ENCODE data around the gene HGFAC. TPM values are rescaled to one million over a fixed set of nuclear protein-coding genes. Genes with fewer than 3 reads are reported as not detected.

HGFAC gene
- total RNA-seq, 4 donors from 2014 or later = not detected

DNA sequence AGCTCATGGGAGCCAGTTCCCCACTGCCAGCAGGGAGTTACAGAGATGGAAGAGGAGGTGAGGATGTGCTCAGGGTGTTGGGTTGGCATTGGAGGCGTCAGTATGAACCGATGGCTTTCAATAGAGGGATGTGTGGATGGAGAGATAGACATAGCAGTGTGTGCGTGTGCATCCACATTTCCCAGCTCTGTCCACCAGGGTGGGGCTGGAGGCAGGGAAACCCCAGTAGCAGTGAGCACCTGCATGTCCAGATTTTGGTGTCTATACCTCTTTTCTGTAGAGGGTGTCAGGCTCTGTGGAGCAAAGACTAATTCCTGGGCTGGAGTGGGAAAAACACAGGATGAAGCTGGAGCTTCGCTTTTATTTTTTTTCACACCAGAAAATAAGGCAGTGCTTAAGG is 37.2 kb upstream of the HGFAC start:
- no peak overlapping the region for H3K4me3 ChIP-seq
- H3K36me3 ChIP-seq = peaks cover 6% of the 10 kb centered on the region
- WGBS = 97% methylated on average over 4 of the region's 4 CpGs
- H3K27ac ChIP-seq = no peak overlapping the region
- H3K4me1 ChIP-seq = peaks cover 19% of the 10 kb centered on the region
- no peaks in the 10 kb centered on the region for H3K27me3 ChIP-seq
- no peaks in the 10 kb centered on the region for H3K9me3 ChIP-seq
- no peak for TF ChIP-seq POLR2A (IDR thresholded peaks at IDR 0.05)
- no peak for TF ChIP-seq POLR2AphosphoS5 (IDR thresholded peaks at IDR 0.05)
- TF ChIP-seq EP300 (IDR thresholded peaks at IDR 0.05) = no peak
- TF ChIP-seq, protein P1, sequence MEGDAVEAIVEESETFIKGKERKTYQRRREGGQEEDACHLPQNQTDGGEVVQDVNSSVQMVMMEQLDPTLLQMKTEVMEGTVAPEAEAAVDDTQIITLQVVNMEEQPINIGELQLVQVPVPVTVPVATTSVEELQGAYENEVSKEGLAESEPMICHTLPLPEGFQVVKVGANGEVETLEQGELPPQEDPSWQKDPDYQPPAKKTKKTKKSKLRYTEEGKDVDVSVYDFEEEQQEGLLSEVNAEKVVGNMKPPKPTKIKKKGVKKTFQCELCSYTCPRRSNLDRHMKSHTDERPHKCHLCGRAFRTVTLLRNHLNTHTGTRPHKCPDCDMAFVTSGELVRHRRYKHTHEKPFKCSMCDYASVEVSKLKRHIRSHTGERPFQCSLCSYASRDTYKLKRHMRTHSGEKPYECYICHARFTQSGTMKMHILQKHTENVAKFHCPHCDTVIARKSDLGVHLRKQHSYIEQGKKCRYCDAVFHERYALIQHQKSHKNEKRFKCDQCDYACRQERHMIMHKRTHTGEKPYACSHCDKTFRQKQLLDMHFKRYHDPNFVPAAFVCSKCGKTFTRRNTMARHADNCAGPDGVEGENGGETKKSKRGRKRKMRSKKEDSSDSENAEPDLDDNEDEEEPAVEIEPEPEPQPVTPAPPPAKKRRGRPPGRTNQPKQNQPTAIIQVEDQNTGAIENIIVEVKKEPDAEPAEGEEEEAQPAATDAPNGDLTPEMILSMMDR (IDR thresholded peaks at IDR 0.05) = no peak
- DNase-seq (ENCODE audit: low spot score in 2 of 2) = peak in 1 of 2 donors; percentile 26

DNA sequence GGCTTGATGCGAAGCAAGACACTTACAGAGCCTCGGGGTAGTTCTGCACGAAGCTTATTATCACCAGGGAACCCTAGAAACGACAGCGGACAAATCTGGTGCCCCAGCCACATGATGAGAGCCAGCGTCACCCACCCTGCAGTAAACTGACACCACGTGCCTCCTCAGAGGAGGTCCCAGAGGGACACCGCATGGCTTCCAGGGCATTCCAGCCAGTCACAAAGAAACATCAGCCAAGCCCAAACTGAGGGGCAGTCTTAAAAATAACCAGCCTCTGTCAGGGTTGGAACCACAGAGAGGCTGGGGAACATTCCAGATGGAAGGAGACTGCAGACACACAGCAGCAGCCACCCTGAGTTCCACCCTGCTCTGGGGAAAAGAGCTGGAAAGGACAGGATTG is 36.6 kb upstream of the HGFAC start:
- H3K4me1 ChIP-seq = peaks cover 26% of the 10 kb centered on the region
- 76% methylated on average over 6 of the region's 8 CpGs for WGBS
- DNase-seq (ENCODE audit: low spot score in 2 of 2) = peak in 1 of 2 donors; percentile 44
- no peak overlapping the region for H3K4me3 ChIP-seq
- H3K9me3 ChIP-seq = no peaks in the 10 kb centered on the region
- no peak overlapping the region for H3K27ac ChIP-seq
- H3K27me3 ChIP-seq = no peaks in the 10 kb centered on the region
- H3K36me3 ChIP-seq = peaks cover 6% of the 10 kb centered on the region
- TF ChIP-seq POLR2A (IDR thresholded peaks at IDR 0.05) = no peak
- TF ChIP-seq POLR2AphosphoS5 (IDR thresholded peaks at IDR 0.05) = no peak
- TF ChIP-seq EP300 (IDR thresholded peaks at IDR 0.05) = no peak
- TF ChIP-seq, protein P1 (IDR thresholded peaks at IDR 0.05) = no peak

DNA sequence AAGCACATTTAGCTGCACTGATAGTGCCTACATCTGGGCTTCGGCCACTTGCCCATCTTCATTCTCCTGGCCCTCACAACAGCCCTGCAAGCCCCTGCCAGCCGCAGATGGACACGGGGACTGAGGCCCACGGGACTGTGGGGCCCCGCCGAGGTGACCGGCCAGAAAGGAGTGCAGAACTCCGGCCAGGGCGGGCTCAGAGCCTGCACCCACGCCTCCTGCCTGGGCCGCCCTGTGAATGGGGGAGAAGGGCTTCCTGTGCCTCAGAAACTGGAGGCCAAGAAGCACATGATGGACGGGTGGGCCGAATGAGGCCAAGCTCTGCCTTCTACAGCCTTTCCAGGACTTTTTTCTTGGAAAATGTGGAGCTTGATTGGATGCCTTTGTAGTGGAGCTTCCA is 35.7 kb upstream of the HGFAC start:
- Histone ChIP-seq H3K36me3 (peaks cover 6% of the 10 kb centered on the region), H3K4me3 (no peak overlapping the region), H3K27ac (no peak overlapping the region), H3K4me1 (peaks cover 30% of the 10 kb centered on the region), H3K9me3 (no peaks in the 10 kb centered on the region), H3K27me3 (no peaks in the 10 kb centered on the region)
- 97% methylated on average over 5 of the region's 13 CpGs for WGBS
- DNase-seq (ENCODE audit: low spot score in 2 of 2) = peak; percentile 44 to 65
- TF ChIP-seq POLR2A (IDR thresholded peaks at IDR 0.05) (no peak), EP300 (IDR thresholded peaks at IDR 0.05) (no peak), POLR2AphosphoS5 (IDR thresholded peaks at IDR 0.05) (no peak)
- TF ChIP-seq, protein P1 (IDR thresholded peaks at IDR 0.05) = no peak

DNA sequence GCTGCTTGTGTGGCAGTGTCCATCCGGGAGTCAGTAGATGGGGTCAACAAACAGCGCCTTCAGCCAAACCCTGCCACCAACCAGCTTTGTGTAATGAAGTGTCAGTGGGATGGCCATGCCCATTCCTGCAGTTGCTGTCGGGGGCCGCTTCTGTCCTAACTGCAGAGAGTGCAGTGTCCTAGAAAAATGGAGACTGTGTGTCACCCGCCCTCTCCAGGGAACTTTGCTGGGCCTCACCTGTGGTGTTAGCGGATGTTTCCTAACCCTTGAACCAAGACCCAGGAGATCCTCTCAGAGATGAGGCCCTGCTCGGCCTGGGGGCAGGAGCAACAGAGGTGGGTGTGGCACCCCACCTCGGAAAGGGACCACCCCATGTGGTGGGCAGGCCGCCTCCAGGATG is 35.3 kb upstream of the HGFAC start:
- 89% methylated on average over 8 of the region's 9 CpGs for WGBS
- peak; percentile 38 to 65 for DNase-seq (ENCODE audit: low spot score in 2 of 2)
- Histone ChIP-seq H3K4me3 (no peak overlapping the region), H3K36me3 (peaks cover 6% of the 10 kb centered on the region), H3K27me3 (no peaks in the 10 kb centered on the region), H3K9me3 (no peaks in the 10 kb centered on the region), H3K4me1 (peaks cover 30% of the 10 kb centered on the region), H3K27ac (no peak overlapping the region)
- TF ChIP-seq POLR2AphosphoS5 (IDR thresholded peaks at IDR 0.05) (no peak), EP300 (IDR thresholded peaks at IDR 0.05) (no peak), POLR2A (IDR thresholded peaks at IDR 0.05) (no peak)
- TF ChIP-seq, protein P1 (IDR thresholded peaks at IDR 0.05) = no peak

DNA sequence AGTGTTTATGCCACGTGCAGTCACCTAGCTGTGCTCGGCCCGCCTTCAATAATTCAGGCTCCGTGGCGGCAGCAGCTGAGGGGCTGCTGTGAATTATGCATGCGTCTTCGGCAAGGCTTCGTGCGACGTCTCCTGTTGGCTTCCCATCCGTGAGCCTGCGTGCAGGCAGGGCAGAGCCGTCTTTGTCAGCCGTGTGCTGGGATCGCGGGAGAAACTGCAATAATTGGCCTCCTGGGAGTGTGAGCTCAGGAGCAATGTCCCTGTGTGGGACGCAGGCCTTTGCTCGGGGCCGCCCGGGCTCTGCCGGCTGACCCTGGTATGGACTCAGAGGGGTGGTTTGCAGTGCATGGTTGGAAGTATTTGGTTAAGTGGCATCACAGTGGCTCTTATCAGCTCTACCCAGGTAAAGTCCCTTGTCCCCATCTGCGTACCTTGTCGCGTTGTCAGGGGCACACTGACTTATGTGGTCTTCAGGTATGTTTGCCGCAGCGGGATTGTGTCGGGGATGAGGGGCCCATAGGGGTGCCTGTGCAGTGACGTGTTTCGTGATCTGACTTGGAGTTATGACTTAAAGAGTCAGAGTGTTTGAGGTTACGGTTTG is 34.5 kb upstream of the HGFAC start:
- H3K4me3 ChIP-seq = no peak overlapping the region
- DNase-seq (ENCODE audit: low spot score in 2 of 2) = peak; percentile 43 to 69
- no peaks in the 10 kb centered on the region for H3K27me3 ChIP-seq
- peaks cover 29% of the 10 kb centered on the region for H3K4me1 ChIP-seq
- 91% methylated on average over 29 of the region's 30 CpGs for WGBS
- H3K36me3 ChIP-seq = peaks cover 6% of the 10 kb centered on the region
- TF ChIP-seq EP300 (IDR thresholded peaks at IDR 0.05) (no peak), POLR2AphosphoS5 (IDR thresholded peaks at IDR 0.05) (no peak), POLR2A (IDR thresholded peaks at IDR 0.05) (no peak)
- TF ChIP-seq, protein P1 (IDR thresholded peaks at IDR 0.05) = no peak
- no peak overlapping the region for H3K27ac ChIP-seq
- H3K9me3 ChIP-seq = no peaks in the 10 kb centered on the region

Data from suprapubic skin (tissue), 4 donors.